GM18520 (cell line): ENCODE data around the gene ARHGEF6.

Source experiments
- ATAC-seq: cut with Tn5 transposase; IDR thresholded peaks from one replicate; pipeline ENCODE4 v1.9.1; 2021; ENCODE audit not compliant: unreplicated experiment

Gene ARHGEF6

DNA sequence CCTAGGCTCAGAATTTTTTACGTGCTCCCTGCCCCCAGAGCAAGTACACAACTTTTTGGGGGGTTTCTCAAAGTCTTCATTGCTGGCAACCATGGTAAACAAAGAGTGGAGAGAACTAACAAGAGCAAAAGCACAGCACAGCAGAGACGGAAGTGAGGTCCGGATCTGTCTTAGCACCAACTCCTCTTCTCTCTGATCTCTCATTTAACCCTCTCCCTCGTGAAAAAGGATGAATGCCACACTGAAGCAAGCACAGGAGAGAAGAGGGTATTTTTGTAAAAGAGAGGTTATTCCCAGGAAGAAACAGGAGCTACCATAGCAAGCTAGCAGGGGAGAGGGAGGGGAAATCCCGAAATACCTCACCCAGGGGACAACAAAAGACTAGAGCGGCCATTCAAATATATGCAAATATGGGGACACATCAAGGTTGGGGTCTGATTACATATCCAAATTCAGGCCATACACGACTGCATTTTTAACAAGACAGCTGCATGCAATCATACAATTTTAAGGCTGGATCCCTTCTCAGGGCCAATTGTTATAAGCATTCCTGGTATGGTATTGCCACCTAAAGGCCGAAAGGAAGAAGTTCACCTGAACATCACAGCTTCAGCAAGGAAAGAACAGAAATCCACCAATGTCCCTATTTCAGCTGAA, 86.2 kb downstream of the ARHGEF6 start:
- ATAC-seq = peak; percentile 60

DNA sequence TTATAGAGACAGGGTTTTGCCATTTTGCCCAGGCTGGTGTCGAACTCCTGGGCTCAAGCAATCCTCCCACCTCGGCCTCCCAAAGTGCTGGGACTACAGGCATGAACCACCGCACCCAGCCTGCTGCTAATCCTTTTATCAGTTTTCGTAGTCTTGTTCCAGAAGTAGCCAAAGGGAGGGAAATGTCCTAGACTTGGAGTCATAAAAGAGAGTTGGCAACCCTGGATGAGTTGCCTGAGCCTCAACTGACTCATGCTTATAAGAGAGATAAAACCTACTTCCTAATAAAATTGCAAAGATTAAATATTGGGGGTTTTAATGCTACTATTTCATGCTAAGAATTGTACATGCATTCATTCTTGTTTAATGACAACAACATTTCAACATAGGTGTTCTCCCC, 88.5 kb downstream of the ARHGEF6 start:
- no peak for ATAC-seq

DNA sequence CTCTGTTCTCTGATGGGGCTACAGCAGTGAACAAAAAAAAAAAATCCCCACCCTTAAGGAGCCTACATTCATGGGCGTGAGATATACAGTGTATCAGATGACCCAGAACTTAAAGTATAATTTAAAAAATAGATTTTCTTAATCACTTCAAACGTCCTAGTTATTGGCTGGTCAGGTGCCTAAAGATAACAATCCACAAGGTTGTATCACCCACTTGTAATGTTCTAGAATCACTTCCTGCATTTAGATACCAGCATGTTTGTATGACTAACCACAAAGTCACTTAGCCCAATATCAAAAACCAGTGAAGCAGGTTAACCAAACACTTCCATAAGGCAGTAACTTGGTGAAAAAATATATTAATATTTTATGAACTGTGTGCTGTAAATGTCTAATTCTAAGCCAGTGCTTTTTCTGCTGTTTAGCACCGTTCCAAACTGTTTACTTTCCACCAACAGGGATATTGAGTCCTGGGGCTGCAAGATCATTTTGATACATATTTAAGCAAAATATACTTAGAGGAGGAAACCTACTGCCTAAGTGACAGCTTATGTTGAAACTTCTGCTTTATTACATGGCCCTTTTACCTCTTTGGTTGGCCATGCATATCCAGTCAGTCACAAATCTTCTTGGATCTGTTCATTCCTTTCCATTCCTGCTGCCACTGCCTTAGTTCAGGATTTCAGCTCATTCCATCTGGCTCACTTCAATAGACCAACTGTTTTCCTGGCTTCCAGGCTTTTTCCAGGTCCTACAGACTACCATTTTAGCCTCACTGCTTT, 89.5 kb downstream of the ARHGEF6 start:
- no peak for ATAC-seq

DNA sequence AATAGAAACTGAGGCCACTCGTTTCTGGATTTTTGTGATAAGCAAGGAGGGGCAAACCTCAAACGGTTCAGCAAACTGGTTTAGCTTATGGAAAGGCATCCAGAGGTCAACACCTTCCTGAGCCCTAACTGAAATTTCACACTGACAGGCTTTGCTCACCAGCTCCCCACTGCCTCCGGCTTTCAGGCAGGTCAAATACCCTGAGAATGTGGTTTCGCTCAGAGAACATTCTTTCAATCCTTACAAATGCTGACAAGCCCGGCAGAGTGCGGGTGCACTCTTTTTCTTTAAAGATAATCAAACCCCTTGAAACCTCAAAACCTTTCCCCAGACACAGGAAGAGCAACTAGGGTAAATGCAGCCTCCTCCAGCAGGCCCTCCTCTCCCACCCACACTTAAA, 91.3 kb downstream of the ARHGEF6 start:
- ATAC-seq = no peak

DNA sequence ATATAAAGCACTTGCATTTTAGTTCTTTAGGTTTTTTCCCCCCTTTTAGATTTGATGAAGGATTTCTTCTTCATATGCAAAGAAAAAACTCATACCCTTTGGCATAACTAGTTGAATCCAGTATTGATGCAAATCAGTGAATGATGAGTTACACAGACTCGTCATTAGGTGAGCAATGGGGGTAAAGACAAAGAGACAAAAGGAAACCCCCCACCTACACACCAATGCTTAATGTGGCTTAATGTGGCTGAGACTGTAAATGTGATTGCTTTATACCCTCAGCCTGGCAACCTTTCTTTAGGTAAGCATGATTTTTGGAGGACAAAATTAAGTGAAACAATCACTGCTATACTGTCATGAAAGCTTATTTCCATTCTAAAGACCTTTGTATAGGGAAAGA, 93.3 kb downstream of the ARHGEF6 start:
- no peak for ATAC-seq

DNA sequence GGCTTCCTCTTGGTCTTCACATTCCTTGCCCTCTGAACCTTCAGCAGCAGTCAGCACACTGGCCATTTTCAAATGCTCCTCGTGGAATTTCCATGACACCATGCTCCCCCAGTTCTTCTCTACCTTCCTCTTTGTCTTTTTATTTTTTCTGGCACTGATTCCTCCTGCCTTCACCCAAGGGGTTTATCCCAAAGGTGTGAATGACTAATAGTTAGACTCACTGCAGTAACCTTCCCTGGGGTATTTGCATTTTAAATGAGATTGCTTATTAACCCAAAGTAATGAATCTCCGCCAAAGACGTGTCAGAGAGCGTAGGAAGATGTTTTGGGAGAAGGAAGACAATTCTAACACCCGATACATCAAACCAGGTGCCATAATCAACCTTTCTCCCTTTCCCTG, 96.6 kb downstream of the ARHGEF6 start:
- ATAC-seq = no peak

DNA sequence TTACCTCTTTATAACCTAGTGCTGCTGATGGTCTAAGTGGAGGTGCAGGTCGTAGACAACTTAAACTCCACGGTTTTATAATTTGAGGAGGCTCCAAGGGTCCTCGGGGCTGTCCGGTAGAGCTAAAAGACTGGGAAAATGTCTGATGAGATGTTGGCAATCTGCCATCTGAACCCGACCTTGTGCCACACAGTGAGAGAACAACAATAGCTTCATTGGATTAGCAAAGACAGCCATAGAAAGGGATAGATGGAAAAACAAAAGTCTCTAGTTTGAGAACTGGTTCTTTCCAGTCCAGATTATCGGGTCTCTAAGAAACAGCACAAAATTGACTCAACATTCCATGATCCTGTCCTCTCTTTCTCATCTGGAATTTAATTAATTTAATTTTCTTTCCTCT, 101.2 kb downstream of the ARHGEF6 start:
- no peak for ATAC-seq

DNA sequence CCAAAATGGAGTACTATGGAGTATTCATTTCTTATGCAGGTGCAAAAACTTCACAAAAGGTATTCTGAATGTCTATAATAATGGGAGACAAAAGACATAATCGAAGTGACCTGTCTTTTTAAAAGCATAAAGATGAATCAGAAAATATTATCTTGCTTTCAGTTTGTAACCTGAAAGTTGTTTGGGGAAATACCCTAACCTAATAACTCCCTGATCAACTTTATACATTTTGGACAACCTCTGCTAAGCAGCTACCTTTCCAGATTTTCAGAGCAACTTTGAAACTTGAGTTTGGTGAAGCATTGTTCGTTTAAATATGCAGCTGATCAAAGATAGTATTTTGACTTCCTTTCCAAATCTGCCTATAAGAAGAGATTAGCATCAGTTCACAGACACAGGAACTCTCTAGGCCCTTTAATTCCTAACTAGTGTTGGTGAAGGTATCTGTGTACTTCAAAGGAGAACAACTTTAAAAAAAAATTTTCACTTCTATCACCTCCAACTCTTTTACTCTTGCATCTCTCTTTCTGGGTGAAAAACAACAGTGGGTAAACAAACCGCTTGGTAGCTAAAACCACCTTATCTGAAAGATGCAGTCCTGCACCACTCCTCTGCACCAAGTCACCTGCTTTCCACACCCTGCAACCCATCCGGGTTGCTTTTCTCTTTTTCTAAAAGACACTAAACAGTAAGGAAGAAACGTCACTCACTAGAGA, 106.3 kb downstream of the ARHGEF6 start:
- no peak for ATAC-seq

DNA sequence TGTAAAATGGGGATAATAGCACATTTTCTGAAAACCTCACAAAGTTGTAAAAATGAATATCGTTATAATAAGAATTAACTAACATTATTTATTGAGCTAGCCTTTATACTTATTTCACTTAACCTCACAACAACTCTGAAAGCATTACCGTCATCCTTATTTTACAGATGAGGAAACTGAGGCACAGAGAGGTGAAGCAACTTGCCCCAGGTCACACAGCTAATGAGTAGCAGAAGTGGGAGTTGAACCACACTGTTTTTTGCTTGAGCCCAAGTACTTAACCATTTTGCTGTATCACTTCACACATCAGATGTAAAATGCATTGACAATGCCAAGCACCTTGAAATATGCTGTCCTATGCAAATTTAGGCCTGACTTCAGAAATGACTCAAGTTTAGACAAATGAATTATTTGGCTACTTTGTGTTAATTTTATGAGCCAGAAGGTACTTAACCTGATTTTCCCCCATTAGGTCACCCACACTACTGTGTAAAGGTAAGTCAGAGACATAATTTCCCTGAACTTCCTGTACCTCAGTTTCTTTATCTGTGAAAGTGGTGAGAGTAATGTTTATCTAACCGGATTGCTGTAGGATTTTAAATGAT, 109.6 kb downstream of the ARHGEF6 start:
- ATAC-seq = peak; percentile 65

DNA sequence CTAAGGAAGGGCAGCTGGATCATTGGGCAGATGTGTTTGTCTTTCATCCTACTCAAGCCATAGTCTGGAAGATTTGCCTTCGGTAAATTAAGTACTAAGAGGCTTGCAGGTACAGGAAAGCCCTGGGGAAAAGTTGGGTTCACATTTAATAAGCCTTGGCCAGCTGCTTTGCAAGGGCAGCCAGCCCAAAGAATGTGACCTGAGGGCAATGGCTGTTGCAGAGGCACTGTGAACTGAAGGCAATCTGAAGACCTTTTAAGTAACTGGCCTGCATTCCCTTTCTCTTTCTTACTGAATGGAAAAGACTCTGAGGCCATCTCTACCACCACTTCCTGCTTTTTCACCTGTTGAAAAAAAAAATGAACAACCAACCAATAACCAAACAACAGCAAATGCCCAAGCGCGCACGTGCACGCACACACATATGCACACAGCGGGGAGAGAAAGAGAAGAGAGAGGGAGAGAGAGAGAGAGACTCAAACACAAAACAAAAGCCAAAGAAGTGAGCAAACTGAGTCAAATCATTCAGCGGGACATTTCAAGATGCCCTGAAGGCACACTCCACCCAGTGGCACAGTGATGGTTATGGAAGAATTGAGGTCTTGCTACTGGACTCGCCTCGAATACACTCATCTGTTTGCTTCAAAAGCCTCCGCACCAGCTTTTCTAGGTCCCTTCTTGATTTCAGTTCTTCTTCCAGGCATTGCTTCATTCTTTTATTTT, 113.1 kb downstream of the ARHGEF6 start:
- ATAC-seq = no peak

DNA sequence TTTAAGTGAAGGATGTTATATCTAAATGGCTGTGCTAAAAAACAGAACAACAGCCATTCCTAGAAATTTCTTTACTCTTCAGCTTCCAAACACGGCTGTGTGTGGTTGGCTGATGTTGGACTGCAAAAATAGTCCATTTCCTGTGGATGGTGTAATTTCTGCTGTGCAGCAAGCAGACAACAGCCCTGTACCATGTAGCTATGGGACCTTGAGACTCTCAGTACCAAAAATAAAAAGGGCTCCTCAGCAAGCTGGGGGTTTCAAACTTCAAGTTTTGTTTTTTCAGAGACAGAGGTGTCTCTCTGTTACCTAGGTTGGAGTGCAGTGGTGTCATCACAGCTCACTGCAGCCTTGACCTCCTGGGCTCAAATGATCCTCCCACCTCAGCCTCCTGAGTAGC, 114.6 kb downstream of the ARHGEF6 start:
- ATAC-seq = no peak

DNA sequence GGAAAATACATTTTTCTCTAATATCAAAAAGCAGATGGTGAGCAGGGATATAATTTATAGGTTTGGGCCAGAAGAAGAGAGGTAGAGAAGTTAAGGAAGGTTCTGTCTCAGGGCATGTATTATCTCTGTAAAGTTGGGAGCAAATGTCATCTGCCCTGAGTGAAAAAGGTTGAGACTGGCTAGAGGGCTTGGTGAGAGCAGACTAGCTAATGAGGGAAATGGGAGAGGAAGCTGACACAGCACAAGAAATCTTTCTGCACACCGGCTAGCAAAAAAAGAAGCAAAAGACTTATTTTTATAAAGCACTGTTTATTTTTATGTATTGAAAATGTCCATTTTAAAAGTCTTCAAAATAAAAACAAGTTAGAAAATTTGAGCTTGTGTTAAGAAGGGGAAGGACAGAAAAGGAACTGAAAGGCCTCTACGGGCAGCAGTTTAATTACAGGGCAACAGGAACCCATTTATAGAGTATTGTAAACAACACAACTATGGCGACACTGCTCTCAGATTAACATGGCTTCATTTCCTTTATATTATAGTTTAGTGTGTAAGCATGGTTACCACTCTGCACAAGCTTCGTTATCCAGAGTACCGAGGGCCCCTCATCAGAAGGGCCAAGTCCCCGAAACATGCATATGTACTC, 115.4 kb downstream of the ARHGEF6 start:
- ATAC-seq = no peak

DNA sequence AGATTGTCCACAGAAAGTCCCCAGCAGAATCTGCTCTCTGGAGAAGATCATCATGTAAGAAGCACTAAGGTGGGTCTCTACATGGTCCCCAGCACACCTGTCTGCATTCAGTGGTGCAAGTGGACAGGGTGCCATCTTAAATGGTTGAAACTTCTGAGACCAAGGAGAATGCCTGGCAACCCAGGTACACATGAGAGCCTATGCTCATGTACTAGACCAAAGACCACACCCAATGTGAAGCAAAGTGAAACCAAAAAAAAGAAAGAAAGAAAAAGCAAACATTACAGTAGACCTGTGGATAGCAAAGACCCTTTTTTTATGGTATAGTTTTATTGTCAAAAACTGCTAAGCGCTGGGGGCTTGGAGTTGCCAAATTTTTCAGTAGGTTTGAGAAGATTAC, 117.8 kb downstream of the ARHGEF6 start:
- no peak for ATAC-seq

DNA sequence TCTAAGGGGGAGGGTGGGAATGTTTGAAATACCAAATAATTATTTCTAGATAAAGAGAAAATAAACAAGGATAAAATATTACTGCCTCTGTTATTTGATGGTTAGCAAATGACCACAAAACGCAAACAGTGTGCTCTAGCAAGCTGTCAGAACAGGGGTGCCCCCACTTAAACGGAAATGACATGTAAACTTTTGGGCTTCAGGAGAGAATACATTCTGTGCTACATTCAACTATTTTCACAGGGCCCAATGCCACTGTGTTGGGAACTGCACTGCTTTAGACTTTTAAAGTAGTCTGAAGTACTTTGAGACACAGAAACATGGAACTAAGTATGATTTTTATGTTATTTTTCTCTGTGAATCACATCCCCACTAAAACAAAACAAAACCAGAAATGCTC, 118.6 kb downstream of the ARHGEF6 start:
- no peak for ATAC-seq

DNA sequence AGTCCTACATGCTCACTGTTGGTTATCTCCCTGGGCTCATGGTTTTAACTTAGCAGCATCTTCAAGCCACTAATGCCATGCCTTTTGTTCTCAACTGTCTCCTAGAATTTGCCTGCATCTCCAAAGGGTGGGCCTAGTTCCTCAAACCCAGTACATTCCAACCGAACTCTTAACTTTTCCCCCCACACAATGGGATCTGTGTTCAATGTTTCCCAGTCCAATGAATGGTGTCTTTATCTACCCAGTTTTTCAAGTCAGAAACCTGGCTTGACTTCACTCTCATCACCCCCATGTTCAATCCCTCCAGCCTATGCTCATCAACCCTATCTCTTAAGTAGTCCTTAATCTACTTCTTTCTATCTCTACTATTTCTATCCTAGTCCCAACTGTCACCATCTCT, 119.8 kb downstream of the ARHGEF6 start:
- ATAC-seq = no peak

DNA sequence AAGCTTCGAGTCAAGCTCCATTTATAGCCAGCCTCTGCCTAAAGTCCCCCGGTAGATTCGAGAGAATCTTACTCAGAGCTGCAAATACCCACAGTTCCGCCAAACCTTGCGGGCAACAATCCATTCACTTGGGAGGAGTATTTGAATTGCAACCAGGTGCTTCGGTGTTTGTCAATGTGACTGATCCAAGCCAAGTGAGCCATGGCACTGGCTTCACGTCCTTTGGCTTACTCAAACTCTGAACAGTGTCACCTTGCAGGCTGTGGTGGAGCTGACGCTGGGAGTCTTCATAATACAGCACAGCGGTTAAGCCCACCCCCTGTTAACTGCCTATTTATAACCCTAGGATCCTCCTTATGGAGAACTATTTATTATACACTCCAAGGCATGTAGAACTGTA, 121.6 kb downstream of the ARHGEF6 start:
- ATAC-seq = no peak

DNA sequence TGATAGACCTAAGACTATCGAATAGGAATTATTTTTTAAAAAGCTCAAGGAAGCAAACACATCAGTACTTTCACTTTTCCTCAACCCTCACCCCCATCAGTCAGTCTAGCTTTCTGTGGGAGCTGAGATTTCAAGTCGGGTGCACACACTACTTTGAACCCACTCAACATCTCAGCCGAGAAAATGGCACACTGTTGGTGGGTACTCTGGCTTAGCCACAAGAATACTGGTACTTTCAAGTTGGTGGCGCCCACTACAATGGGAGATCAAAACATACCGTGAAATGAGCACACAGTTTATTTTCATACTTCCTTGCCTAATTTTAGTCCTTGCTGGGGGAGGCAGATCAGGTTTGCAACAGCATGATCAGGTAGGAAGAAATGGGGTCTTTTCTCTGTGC, 122.6 kb downstream of the ARHGEF6 start:
- no peak for ATAC-seq

DNA sequence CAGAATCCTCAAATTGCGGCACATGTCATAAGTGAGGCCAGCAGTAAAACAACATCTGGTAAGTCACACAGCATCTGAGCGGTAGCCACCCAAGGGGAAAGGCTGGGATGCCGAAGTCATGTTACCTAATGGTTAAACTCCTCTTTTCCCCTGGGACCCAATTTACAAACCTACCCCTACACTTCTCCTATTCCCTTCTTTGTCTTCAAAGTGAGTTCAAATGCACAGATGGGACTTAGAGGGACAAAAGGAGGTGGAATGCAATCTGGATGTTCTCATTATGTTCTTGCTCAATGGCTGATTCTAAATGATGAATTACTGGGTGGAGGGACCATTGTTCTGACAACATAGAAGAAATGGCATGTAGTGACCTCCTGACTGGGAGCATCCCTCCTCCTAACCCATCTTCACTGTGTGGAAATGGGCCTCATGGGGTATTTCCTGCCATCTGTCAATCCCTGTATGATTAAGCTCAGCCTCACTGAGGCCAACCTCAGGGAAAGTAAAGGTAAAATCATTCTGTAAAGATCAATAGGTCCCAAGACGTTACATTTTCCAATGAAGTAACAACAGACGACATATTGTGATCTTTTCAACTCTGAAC, 124.3 kb downstream of the ARHGEF6 start:
- ATAC-seq = no peak

DNA sequence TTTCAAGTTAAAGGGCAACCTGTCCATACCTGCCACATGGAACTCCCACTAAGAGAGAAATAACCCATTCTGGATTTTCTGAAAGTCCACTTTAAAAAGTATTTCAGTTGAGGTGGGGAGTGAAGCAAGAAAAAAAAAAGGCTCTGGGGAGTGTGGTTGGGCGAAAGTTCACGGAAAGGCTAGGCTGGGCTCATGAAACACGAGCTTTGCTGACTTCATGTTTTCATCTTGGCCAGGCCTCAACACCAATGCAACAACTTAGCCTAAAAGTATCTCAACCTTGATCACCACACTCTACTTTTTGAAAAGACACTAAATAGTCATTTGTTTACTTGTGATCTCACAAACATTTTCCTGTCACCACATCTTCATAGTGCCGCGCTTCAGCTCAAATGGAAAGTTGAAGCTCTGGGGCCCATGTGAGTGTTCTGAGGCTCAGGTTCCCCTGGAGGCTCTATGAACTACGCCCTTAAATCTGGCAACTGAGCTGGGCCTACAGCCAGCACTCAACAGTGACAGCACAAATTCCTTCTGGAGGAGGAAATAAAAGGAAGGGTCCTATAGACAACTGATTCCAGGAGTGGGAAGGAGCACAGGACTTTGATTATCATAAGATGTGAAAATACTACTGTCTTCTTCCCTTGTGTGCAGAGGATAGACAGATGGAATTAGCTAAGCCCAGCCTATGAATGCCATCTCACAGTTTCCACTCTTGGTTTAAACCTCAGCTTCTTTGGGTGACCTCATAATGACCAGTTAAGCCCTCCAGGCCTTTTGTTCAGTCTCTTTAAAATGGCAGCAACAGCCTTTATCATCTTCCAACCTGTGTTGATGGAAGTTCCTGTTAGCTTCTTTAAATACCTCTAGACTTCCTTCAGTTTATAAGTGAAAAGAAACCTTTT, 127.7 kb downstream of the ARHGEF6 start:
- ATAC-seq = no peak
